ENCODE data around the gene AOPEP.

AOPEP gene

GRCh38 chr9:94726495-94727191 is at the start of gene AOPEP:
TSS of gene AOPEP (plus strand) at chr9:94726699. CDS start at chr9:94759784, 33,085 bp downstream.
- DNase-seq: peak; percentile 100

- DNase-seq: no peak
Observed at GRCh38 chr9:94677929-94678328, 48.6 kb upstream of the AOPEP start.

GRCh38 chr9:94679587-94679986 is 46.9 kb upstream of the AOPEP start:
- no peak for DNase-seq

GRCh38 chr9:94680020-94680419 is 46.5 kb upstream of the AOPEP start:
- DNase-seq: no peak

GRCh38 chr9:94680621-94681020 is 45.9 kb upstream of the AOPEP start:
- DNase-seq: no peak

GRCh38 chr9:94681508-94681907 is 45.0 kb upstream of the AOPEP start:
- peak; percentile 61 to 63 for DNase-seq

- DNase-seq: no peak
Observed at GRCh38 chr9:94685359-94685758, 41.1 kb upstream of the AOPEP start.

GRCh38 chr9:94687451-94687850 is 39.0 kb upstream of the AOPEP start:
- DNase-seq: no peak

- no peak for DNase-seq
Observed at GRCh38 chr9:94690344-94690743, 36.2 kb upstream of the AOPEP start.

- DNase-seq: no peak
Observed at GRCh38 chr9:94692601-94693000, 33.9 kb upstream of the AOPEP start.

- DNase-seq: no peak
Observed at GRCh38 chr9:94693485-94694204, 32.9 kb upstream of the AOPEP start.

GRCh38 chr9:94696545-94696944 is 30.0 kb upstream of the AOPEP start:
- DNase-seq: no peak

GRCh38 chr9:94697972-94698581 is 28.4 kb upstream of the AOPEP start:
- no peak for DNase-seq

- DNase-seq: no peak
Observed at GRCh38 chr9:94699715-94700373, 26.7 kb upstream of the AOPEP start.

- no peak for DNase-seq
Observed at GRCh38 chr9:94700445-94700844, 26.1 kb upstream of the AOPEP start.

GRCh38 chr9:94703488-94704140 is 22.9 kb upstream of the AOPEP start:
- no peak for DNase-seq

- DNase-seq: no peak
Observed at GRCh38 chr9:94705162-94705702, 21.3 kb upstream of the AOPEP start.

- no peak for DNase-seq
Observed at GRCh38 chr9:94706922-94707321, 19.6 kb upstream of the AOPEP start.

GRCh38 chr9:94713436-94714215 is 12.9 kb upstream of the AOPEP start:
- no peak for DNase-seq

- no peak for DNase-seq
Observed at GRCh38 chr9:94714494-94714893, 12.0 kb upstream of the AOPEP start.

GRCh38 chr9:94717761-94718160 is 8.7 kb upstream of the AOPEP start:
- no peak for DNase-seq

- DNase-seq: no peak
Observed at GRCh38 chr9:94718936-94719335, 7.6 kb upstream of the AOPEP start.
